ENCODE measurements around the gene SAMD4A. TPM values are rescaled to one million over a fixed set of nuclear protein-coding genes. Genes with fewer than 3 reads are reported as not detected.

SAMD4A gene
- total and polyA plus RNA-seq, 2 of the 4 experiments (the other 2 are of a cell fraction): 22.9 to 38.2 TPM

GRCh38 chr14:54653712-54654469 lies 87.0 kb downstream of the SAMD4A start:
- dilution Hi-C loops (cut with HindIII; ENCODE audit: low sequenced_read_pairs, unreplicated experiment) (no loop called here), in situ Hi-C loops (cut with MboI; ENCODE audit: low sequenced_read_pairs) (no loop called here), intact Hi-C loops (cut with micrococcal nuclease) (loop anchor here (2.0 kb wide), 3 partner anchors 15 to 85 kb away; no protein-coding TSS in a partner anchor)
- Histone ChIP-seq H3K18ac (ENCODE audit: low read depth, low read length) (peak overlapping the region; percentile 81), H2BK5ac (ENCODE audit: low read depth, low read length, poor library complexity, severe bottlenecking) (peak overlapping the region; percentile 81), H3K23ac (ENCODE audit: low read depth, low read length) (peak overlapping the region; percentile 84), H4K20me1 (ENCODE audit: insufficient read depth, low read length) (peaks cover 53% of the 10 kb centered on the region), H4K91ac (ENCODE audit: insufficient read depth, low read depth, low read length) (peak overlapping the region; percentile 65; the same call in 1 of the 2 replicates), H4K5ac (ENCODE audit: low read depth, low read length) (peak overlapping the region; percentile 63), H2BK15ac (ENCODE audit: low read depth, low read length) (peak overlapping the region; percentile 80), H2AK5ac (ENCODE audit: low read depth, low read length) (peak overlapping the region; percentile 90), H3K14ac (replicated peaks; ENCODE audit: low read depth, low read length) (peak overlapping the region; percentile 81), H3K9me3 (ENCODE audit: control insufficient read depth, insufficient read depth, low read length) (no peaks in the 10 kb centered on the region), H3K9me1 (ENCODE audit: insufficient read depth, low read length) (peaks cover 44% of the 10 kb centered on the region), H3K36me3 (ENCODE audit: control insufficient read depth, insufficient read depth, low read length) (0 out of 2 replicates have a peak, but pooled peaks cover 2% of the 10 kb centered on the region), H3K4me3 (ENCODE audit: insufficient read depth, low read depth, low read length) (no peak overlapping the region), H3K27me3 (ENCODE audit: control insufficient read depth, insufficient read depth, low read length) (no peaks in the 10 kb centered on the region), H2AK9ac (replicated peaks; ENCODE audit: low read depth, low read length, poor library complexity) (no peak overlapping the region), H2AFZ (replicated peaks; ENCODE audit: low read length, poor library complexity) (no peak overlapping the region), H2BK20ac (ENCODE audit: low read depth, low read length) (peak overlapping the region; percentile 67; the same call in 1 of the 2 replicates), H3K27ac (ENCODE audit: insufficient read depth, low read length) (peak overlapping the region; percentile 79), H4K8ac (ENCODE audit: low read depth in 2 of 2, low read length in 2 of 2) (peak overlapping the region; percentile 28 to 82; a peak in 3 of 4 replicates), H3K9ac (ENCODE audit: low read depth, low read length) (no peak overlapping the region), H2BK120ac (ENCODE audit: low read depth, low read length) (peak overlapping the region; percentile 66), H3K56ac (ENCODE audit: extremely low read depth, insufficient read depth, low read length) (no peak overlapping the region; the same call in 1 of the 2 replicates), H3K4me2 (ENCODE audit: low read depth, low read length) (peak overlapping the region; percentile 44; the same call in 1 of the 2 replicates), H3K4me1 (ENCODE audit: control insufficient read depth, insufficient read depth, low read length) (peaks cover 35% of the 10 kb centered on the region), H3K79me1 (ENCODE audit: low read depth in 1 of 2, low read length in 2 of 2) (peaks cover 46 to 79% of the 10 kb centered on the region in 2 experiments), H3K4ac (ENCODE audit: low read depth, low read length) (peak overlapping the region; percentile 75)
- CTCF ChIA-PET: interaction anchor here (0.5 to 0.7 kb wide), 4 partner anchors 10 to 343 kb away, joined by 3 to 7 read pairs (median 3); no protein-coding TSS in a partner anchor
- POLR2A ChIA-PET (ENCODE audit: unreplicated experiment): interaction anchor here (0.6 to 1.0 kb wide), 2 partner anchors 87 to 257 kb away, joined by 3 to 4 read pairs; partner anchors contain the start of genes CDKN3 and SAMD4A
- TF ChIP-seq USF2 (IDR thresholded peaks at IDR 0.05; ENCODE audit: low read depth, low read length) (no peak), FOS (IDR thresholded peaks at IDR 0.05; ENCODE audit: low read depth, low read length) (no peak), CEBPB (IDR thresholded peaks at IDR 0.05; ENCODE audit: low read depth, low read length) (0 out of 2 replicates have a peak, but pooled peaks have one; percentile 52), BHLHE40 (IDR thresholded peaks at IDR 0.05; ENCODE audit: low read depth, low read length) (peak; percentile 52; the same call in 1 of the 2 replicates)
- 93% methylated on average over 2 of the region's 11 CpGs; no CpG with 5 or more reads in 1 of the 2 experiments for WGBS, 2 experiments (ENCODE audit: extremely low coverage in 2 of 2, insufficient read length in 1 of 2)
- peak; percentile 88 for DNase-seq
- ATAC-seq (ENCODE audit: low read depth): peak; percentile 2; the same call in 1 of the 2 replicates
- no TSS peak for BruUV-seq (replicated peaks)
